Skeletal muscle satellite cell (primary cell): ENCODE results near the gene DBF4.
"Not testable (repeated sequence)": the region's sequence is repeated elsewhere in the genome, so short reads cannot be mapped to it uniquely, and the experiment has no call there.

Source experiments
- H3K27me3 ChIP-seq: 2 replicates; pipeline ENCODE4 v1.7.0; 2013; ENCODE audit warnings: low read length; ENCODE audit not compliant: control insufficient read depth, insufficient read depth
- H3K36me3 ChIP-seq: 2 replicates; pipeline ENCODE4 v1.7.0; 2013; ENCODE audit warnings: mild to moderate bottlenecking, control low read depth, low read length; ENCODE audit not compliant: insufficient read depth
- H3K4me1 ChIP-seq: 2 replicates; pipeline ENCODE4 v1.7.0; 2013; ENCODE audit warnings: low read length; ENCODE audit not compliant: control insufficient read depth, insufficient read depth
- H3K4me2 ChIP-seq: 2 replicates; pipeline ENCODE4 v1.7.0; 2013; ENCODE audit warnings: mild to moderate bottlenecking, low read length
- H3K4me3 ChIP-seq: 2 replicates; pipeline ENCODE4 v1.7.0; 2013; ENCODE audit warnings: low read length
- H3K9ac ChIP-seq: 2 replicates; pipeline ENCODE4 v1.7.0; 2013; ENCODE audit warnings: mild to moderate bottlenecking, low read depth, low read length, moderate library complexity
- H3K9me3 ChIP-seq: replicated peaks from 2 replicates; pipeline ENCODE4 v1.7.0; 2013; ENCODE audit warnings: mild to moderate bottlenecking, control low read depth, low read length

The DBF4 gene

GRCh38 chr7:87870471-87870870, 5.8 kb upstream of the DBF4 start:
- Histone ChIP-seq H3K36me3 (peaks cover 6% of the 10 kb centered on the region), H3K9me3 (peaks cover 4% of the 10 kb centered on the region), H3K9ac (no peak overlapping the region), H3K4me2 (no peak overlapping the region), H3K4me1 (peaks cover 19% of the 10 kb centered on the region), H3K27me3 (no peaks in the 10 kb centered on the region), H3K4me3 (no peak overlapping the region)

- peaks cover 4% of the 10 kb centered on the region for H3K9me3 ChIP-seq
- peaks cover 19% of the 10 kb centered on the region for H3K4me1 ChIP-seq
- H3K4me3 ChIP-seq = no peak overlapping the region
Observed at GRCh38 chr7:87872346-87872745, 3.9 kb upstream of the DBF4 start.

GRCh38 chr7:87873328-87873727, 3.0 kb upstream of the DBF4 start:
- H3K27me3 ChIP-seq, H3K9me3 ChIP-seq, H3K9ac ChIP-seq, H3K36me3 ChIP-seq, H3K4me3 ChIP-seq: not testable (repeated sequence)
- Histone ChIP-seq H3K4me1 (peaks cover 20% of the 10 kb centered on the region), H3K4me2 (peak overlapping the region; percentile 85)

More at GRCh38 chr7:87872346-87872745, 3.9 kb upstream of the DBF4 start:
- H3K27me3 ChIP-seq = no peaks in the 10 kb centered on the region
- no peak overlapping the region for H3K4me2 ChIP-seq
- no peak overlapping the region for H3K9ac ChIP-seq
- H3K36me3 ChIP-seq = peaks cover 6% of the 10 kb centered on the region

DNA sequence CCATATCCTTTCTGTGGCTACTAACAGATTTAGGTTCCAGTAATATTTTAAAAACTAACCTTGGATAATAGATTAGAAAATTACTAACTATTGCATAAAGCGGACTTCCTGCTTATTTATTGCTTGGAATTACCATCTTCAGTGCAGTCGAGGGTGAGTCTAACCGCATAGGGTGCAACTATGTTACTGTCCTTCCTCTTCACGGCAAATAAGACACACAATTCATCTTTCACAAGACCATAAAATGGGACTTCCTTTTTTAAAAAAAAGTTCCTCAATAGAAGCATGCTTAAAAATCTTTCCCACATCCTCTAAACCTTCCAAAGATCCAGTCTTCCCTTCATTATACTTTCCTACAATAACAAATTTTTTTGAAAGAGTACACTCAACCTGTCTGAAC, 2.2 kb upstream of the DBF4 start:
- peak overlapping the region; percentile 18 for H3K9ac ChIP-seq
- no peaks in the 10 kb centered on the region for H3K27me3 ChIP-seq
- H3K36me3 ChIP-seq = peaks cover 6% of the 10 kb centered on the region
- peaks cover 24% of the 10 kb centered on the region for H3K4me1 ChIP-seq
- peaks cover 4% of the 10 kb centered on the region for H3K9me3 ChIP-seq
- H3K4me3 ChIP-seq = peak overlapping the region; percentile 94
- peak overlapping the region; percentile 85 for H3K4me2 ChIP-seq

DNA sequence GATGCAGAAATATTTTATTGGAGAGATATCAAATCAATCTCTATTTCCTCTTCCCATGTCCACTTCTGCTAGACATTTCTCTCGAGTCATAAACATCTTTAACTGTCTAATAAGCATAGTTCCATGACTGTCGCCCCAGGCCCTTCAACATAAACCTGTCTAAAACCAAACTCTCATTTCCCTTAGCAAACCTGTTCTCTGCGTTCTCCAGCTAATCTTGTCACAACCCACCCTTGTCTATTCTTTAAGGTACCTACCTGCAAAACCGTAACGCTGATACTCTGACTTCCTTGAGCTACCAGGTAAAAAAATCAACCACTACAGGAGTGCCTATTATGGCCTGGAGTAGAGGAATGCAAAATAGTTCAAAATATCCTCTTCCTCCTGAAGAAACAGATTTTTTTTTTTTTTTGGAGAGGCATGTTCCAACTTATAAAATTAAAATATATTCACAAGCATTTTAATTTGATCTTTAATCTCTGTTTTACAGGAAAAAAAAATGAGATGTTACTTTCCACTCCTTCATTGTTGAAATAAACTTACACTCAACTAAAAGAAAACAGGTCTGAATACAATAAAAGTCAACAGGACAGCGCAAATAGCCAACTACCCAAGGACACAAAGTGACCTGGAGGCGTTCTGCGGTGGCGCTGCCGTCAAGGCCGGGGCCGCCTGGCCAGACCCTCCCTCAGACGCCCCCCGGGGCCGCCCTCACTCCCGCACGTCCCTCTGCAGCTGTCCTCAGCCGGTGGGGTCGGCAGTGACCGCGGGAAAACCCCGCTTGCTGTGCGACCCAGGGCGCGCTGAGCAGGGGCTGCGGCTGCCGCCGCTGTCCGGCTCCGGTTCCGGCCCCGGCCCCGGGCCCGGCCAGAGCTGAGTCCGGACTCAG, 898 bp upstream of the DBF4 start:
- Histone ChIP-seq H3K9me3 (peaks cover 2% of the 10 kb centered on the region), H3K4me2 (peak overlapping the region; percentile 85), H3K4me3 (peak overlapping the region; percentile 94), H3K9ac (peak overlapping the region; percentile 94), H3K4me1 (peaks cover 24% of the 10 kb centered on the region), H3K36me3 (peaks cover 4% of the 10 kb centered on the region), H3K27me3 (no peaks in the 10 kb centered on the region)

DNA sequence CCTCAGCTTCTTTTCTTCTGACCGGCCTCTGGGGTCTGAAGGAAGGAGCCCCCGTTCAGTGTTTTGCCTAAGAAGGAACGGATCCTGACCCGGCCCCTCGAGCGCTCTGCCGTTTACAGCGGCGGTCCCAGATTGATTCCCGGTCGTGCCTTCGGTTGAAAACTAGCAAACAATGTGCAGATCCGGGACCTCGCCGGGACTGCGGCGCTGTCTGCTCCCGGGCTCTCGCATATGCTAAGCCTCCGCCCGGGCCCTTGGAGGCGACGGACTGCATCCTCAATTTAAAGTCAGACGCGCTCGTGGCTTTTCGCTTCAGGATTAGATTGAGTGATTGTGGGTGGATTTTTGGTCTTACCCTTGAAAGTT, 559 bp downstream of the DBF4 start:
- H3K4me3 ChIP-seq = peak overlapping the region; percentile 94
- H3K27me3 ChIP-seq = no peaks in the 10 kb centered on the region
- H3K9ac ChIP-seq = peak overlapping the region; percentile 94
- no peaks in the 10 kb centered on the region for H3K9me3 ChIP-seq
- H3K4me1 ChIP-seq = peaks cover 24% of the 10 kb centered on the region
- H3K4me2 ChIP-seq = peak overlapping the region; percentile 85
- H3K36me3 ChIP-seq = no peaks in the 10 kb centered on the region

DNA sequence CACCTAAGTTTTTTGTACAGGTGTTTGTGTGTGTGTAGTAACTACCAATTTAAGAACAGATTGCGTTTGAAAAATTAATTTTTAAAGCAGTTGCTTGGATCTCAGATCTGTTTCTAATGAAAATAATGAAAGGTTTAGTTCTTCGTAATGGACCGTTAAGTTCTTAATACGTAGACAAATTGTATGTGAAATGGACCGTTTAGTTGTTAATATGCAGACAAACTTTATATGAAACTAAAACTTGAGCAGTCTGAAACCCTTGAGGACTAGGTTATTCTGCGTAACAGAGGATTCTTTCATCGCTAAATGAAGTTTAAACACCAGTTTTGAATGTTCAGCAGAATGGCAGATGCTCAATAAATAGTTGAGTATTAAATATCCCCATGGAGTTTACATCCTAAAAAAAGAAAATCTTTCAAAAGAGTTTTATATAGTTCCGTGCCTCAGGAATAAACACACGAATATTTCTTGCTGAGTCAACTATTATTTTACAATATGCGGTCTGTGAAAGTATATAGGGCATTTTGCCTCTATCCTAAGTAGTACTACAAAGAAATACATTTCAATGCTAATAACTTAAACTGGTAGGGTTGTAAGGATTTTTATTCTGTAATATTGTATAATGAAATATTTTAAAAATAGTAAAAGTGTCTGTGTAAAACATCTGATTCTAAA, 1.2 kb downstream of the DBF4 start:
- Histone ChIP-seq H3K4me3 (peak overlapping the region; percentile 94), H3K36me3 (no peaks in the 10 kb centered on the region), H3K27me3 (no peaks in the 10 kb centered on the region), H3K9ac (peak overlapping the region; percentile 94), H3K9me3 (no peaks in the 10 kb centered on the region), H3K4me1 (peaks cover 24% of the 10 kb centered on the region), H3K4me2 (peak overlapping the region; percentile 85)

DNA sequence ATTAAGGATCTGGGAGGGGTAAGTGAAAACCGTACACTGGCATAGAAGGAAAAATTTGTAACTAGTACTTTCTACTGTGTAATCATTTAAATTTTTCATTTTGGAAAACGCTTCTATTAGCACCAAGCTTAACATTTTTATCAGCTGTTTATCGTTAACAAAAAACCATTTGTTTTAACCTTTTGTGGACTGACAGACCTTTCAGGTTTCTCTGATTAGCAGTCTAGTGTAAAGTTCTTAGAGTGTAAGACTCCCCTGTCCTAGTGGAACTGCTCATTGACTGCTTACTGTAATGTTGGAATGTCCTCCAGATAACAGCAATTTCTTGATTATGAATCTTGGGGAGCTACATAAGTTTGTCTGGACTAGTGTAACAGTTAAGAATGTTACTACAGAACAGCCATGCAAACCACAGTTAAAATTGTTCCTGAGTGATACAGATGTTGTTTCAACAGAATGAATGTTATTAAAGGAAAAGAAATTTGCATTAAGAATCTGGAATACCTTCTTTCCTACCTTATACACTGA, 2.0 kb downstream of the DBF4 start:
- peak overlapping the region; percentile 94 for H3K4me3 ChIP-seq
- peak overlapping the region; percentile 94 for H3K9ac ChIP-seq
- no peaks in the 10 kb centered on the region for H3K27me3 ChIP-seq

GRCh38 chr7:87882151-87882937, 6.1 kb downstream of the DBF4 start:
- no peak overlapping the region for H3K4me2 ChIP-seq
- H3K9ac ChIP-seq = no peak overlapping the region
- H3K4me1 ChIP-seq = peaks cover 5% of the 10 kb centered on the region
- H3K36me3 ChIP-seq = peaks cover 9% of the 10 kb centered on the region
- H3K4me3 ChIP-seq = no peak overlapping the region
- no peaks in the 10 kb centered on the region for H3K9me3 ChIP-seq
- no peaks in the 10 kb centered on the region for H3K27me3 ChIP-seq

More for the DNA sequence above, 2.0 kb downstream of the DBF4 start:
- Histone ChIP-seq H3K36me3 (no peaks in the 10 kb centered on the region), H3K9me3 (no peaks in the 10 kb centered on the region), H3K4me1 (peaks cover 24% of the 10 kb centered on the region), H3K4me2 (peak overlapping the region; percentile 85)

DNA sequence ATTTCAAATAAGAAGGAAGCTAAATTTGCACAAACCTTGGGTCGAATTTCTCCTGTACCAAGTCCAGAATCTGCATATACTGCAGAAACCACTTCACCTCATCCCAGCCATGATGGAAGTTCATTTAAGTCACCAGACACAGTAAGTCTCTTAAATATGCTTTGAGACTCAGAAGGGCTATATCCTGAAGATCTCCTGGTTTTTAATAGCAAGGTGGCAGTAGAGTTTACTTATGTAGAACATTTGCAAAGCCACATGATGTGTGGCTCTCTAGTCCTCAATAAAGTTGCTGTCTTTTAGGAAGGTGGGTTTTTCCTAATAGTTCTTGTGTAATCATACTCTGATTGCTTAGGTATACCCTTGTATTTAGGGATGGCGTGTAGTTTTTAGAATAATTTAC, 8.7 kb downstream of the DBF4 start:
- no peaks in the 10 kb centered on the region for H3K9me3 ChIP-seq
- H3K4me3 ChIP-seq = no peak overlapping the region
- H3K9ac ChIP-seq = no peak overlapping the region
- no peaks in the 10 kb centered on the region for H3K27me3 ChIP-seq
- peaks cover 19% of the 10 kb centered on the region for H3K36me3 ChIP-seq
- H3K4me2 ChIP-seq = no peak overlapping the region
- H3K4me1 ChIP-seq = no peaks in the 10 kb centered on the region

DNA sequence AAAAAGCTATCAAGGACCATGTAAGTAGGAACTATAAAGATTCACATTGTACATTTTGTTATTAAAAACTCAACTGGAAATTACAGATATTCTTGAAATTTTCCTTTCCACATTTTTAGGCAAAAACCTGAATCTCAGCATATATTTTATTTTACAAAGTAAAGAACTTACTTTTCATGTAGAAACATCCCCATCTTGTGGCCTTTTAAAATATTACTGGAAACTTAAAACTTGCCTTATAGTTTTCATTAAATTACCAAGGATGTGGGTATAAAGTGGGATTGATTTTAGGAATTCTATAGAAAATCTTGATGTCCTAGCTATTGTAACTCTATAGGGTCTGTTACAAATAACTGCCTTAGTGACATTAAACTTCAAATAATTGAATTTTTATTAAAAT, 10.6 kb downstream of the DBF4 start:
- Histone ChIP-seq H3K27me3 (no peaks in the 10 kb centered on the region), H3K9me3 (no peaks in the 10 kb centered on the region), H3K9ac (no peak overlapping the region), H3K4me1 (no peaks in the 10 kb centered on the region), H3K4me3 (no peak overlapping the region), H3K4me2 (no peak overlapping the region), H3K36me3 (peaks cover 19% of the 10 kb centered on the region)
